Measurements from ENCODE around the gene CCSER2. TPM values are rescaled to one million over a fixed set of nuclear protein-coding genes. Genes with fewer than 3 reads are reported as not detected.
A peak's percentile ranks its signal among the peaks of the same experiment; 100 is the strongest.
"Not testable (repeated sequence)": the region's sequence is repeated elsewhere in the genome, so short reads cannot be mapped to it uniquely, and the experiment has no call there.

The CCSER2 gene
- total RNA-seq, 5 donors from 2014 or later (not counting 1 experiment from before 2014, with no cell fraction given): 109 to 137 (median 115) TPM

DNA sequence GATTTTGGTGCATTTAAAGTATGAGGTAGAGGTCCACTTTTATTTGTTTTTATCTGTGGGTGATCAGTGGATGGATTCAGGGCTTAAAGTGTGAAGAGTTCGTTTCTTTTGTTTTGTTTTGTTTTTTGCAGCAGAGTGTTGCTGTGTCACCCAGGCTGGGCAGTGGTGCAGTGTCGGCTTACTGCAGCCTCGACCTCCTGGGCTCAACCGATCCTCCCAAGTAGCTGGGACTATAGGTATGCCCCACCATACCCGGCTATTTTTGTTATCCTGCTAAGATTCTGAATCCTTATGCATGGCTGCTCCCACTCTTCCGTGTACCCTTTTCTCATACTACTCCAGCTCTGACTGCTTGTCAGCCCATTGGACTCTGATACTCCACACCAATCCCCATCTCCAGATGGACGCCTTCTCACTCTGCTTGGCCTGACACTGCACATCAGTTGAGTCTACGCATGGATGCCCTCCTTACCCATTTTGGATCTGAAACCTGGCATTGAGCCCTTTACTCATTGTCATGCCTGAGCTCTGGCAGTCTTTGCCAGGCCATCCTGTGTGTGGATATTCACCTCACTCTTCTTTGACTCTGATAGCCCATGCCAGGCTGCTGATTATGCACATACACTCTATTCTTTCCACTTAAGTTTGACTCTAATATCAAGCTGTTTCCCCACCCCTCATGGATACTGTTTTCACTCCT is 119.5 kb downstream of the CCSER2 start:
- H3K4me1 Mint-ChIP-seq: peaks cover 0 to 25% (median 12%) of the 10 kb centered on the region in 3 donors
- 95% methylated on average over 7 of the region's 8 CpGs for WGBS (ENCODE audit: insufficient coverage)
- ChIA-PET POLR2A (no interaction called here), CTCF (no interaction called here)
- no peaks in the 10 kb centered on the region for H3K27me3 Mint-ChIP-seq
- H3K9me3 Mint-ChIP-seq: no peaks in the 10 kb centered on the region
- Histone ChIP-seq H3K4me3 (ENCODE audit: control insufficient read depth in 1 of 2, extremely low read depth in 1 of 2, low read length in 1 of 2) (no peak overlapping the region), H3K27me3 (replicated peaks in 1 of 2; ENCODE audit: control insufficient read depth in 2 of 2, extremely low read depth in 1 of 2, insufficient read depth in 2 of 2, low read length in 1 of 2) (no peaks in the 10 kb centered on the region), H3K36me3 (ENCODE audit: control insufficient read depth in 2 of 2, extremely low read depth in 1 of 2, insufficient read depth in 1 of 2, low read length in 1 of 2) (no peaks in the 10 kb centered on the region), H3K9me3 (no peaks in the 10 kb centered on the region), H3K4me1 (ENCODE audit: control insufficient read depth in 1 of 2, extremely low read depth in 1 of 2, insufficient read depth in 2 of 2, low read length in 2 of 2) (no peaks in the 10 kb centered on the region), H3K27ac (ENCODE audit: low read length) (no peak overlapping the region)
- DNase-seq (no peak), ATAC-seq (replicated peaks in 1 of 4) (no peak)
- peaks cover 41% of the 10 kb centered on the region for H3K36me3 Mint-ChIP-seq
- peak overlapping the region in 1 of 2 donors; percentile 22 for H3K27ac Mint-ChIP-seq
- no peak overlapping the region for H3K4me3 Mint-ChIP-seq

DNA sequence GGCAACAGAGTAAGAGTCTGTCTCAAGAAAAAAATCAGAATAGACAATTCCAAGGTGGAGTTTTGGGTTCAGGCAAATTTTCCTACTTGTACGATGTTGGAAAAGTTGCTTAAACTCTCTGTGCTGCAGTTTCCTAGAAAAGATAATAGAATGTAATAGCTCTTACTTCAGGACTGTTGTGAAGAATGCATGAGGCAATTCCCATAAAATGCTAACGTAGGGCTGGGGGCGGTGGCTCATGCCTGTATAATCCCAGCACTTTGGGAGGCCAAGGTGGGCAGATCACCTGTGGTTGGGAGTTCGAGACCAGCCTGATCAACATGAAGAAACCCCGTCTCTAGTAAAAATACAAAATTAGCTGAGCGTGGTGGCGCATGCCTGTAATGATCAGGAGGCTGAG is 121.0 kb downstream of the CCSER2 start:
- H3K4me1 ChIP-seq (ENCODE audit: control insufficient read depth in 1 of 2, extremely low read depth in 1 of 2, insufficient read depth in 2 of 2, low read length in 2 of 2); H3K9me3 Mint-ChIP-seq; H3K27me3 ChIP-seq (replicated peaks in 1 of 2; ENCODE audit: control insufficient read depth in 2 of 2, extremely low read depth in 1 of 2, insufficient read depth in 2 of 2, low read length in 1 of 2); CTCF ChIA-PET; H3K9me3 ChIP-seq; H3K36me3 ChIP-seq (ENCODE audit: control insufficient read depth in 2 of 2, extremely low read depth in 1 of 2, insufficient read depth in 1 of 2, low read length in 1 of 2); ATAC-seq (replicated peaks in 1 of 4); H3K4me3 Mint-ChIP-seq; H3K27ac ChIP-seq (ENCODE audit: low read length); POLR2A ChIA-PET; DNase-seq; H3K27ac Mint-ChIP-seq; H3K27me3 Mint-ChIP-seq; H3K4me3 ChIP-seq (ENCODE audit: control insufficient read depth in 1 of 2, extremely low read depth in 1 of 2, low read length in 1 of 2): not testable (repeated sequence)
- Mint-ChIP-seq H3K36me3 (peaks cover 43% of the 10 kb centered on the region), H3K4me1 (peaks cover 0 to 18% (median 12%) of the 10 kb centered on the region in 3 donors)
- WGBS (ENCODE audit: insufficient coverage): 100% methylated on average over 5 of the region's 7 CpGs

DNA sequence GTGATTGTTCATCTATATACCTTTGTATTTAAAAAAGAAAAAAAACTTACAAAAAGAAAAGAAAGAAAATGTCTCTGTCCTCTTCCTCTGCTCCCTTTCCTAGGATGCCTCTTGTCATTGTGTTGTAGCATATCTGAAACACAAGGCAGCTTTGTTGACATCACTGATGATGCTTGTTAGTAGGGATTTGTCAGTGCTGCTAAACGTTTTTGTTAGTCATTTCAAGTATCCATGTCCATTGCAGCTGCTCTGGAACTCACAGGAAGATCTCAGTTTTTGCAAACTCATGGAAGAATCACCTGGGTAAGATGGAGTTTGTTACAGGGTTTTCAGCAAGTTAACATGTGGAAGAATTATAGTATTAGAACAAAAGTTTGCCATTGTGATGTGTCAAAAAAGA is 123.6 kb downstream of the CCSER2 start:
- peaks cover 49% of the 10 kb centered on the region for H3K36me3 Mint-ChIP-seq
- 60% methylated on average over 1 of the region's 1 CpG for WGBS (ENCODE audit: insufficient coverage)
- no peaks in the 10 kb centered on the region for H3K9me3 ChIP-seq
- H3K27me3 Mint-ChIP-seq: no peaks in the 10 kb centered on the region
- H3K4me1 ChIP-seq (ENCODE audit: control insufficient read depth in 1 of 2, extremely low read depth in 1 of 2, insufficient read depth in 2 of 2, low read length in 2 of 2): no peaks in the 10 kb centered on the region
- ChIA-PET POLR2A (no interaction called here), CTCF (no interaction called here)
- peaks cover 0 to 8% (median 0%) of the 10 kb centered on the region in 3 donors for H3K9me3 Mint-ChIP-seq
- no peak overlapping the region for H3K4me3 ChIP-seq (ENCODE audit: control insufficient read depth in 1 of 2, extremely low read depth in 1 of 2, low read length in 1 of 2)
- H3K27ac ChIP-seq (ENCODE audit: low read length): no peak overlapping the region
- peaks cover 8 to 10% of the 10 kb centered on the region in 2 donors for H3K36me3 ChIP-seq (ENCODE audit: control insufficient read depth in 2 of 2, extremely low read depth in 1 of 2, insufficient read depth in 1 of 2, low read length in 1 of 2)
- H3K27me3 ChIP-seq (replicated peaks in 1 of 2; ENCODE audit: control insufficient read depth in 2 of 2, extremely low read depth in 1 of 2, insufficient read depth in 2 of 2, low read length in 1 of 2): no peaks in the 10 kb centered on the region
- DNase-seq (no peak), ATAC-seq (replicated peaks in 1 of 4) (no peak)
- no peak overlapping the region for H3K27ac Mint-ChIP-seq
- peaks cover 17 to 29% (median 18%) of the 10 kb centered on the region in 3 donors for H3K4me1 Mint-ChIP-seq
- no peak overlapping the region for H3K4me3 Mint-ChIP-seq

DNA sequence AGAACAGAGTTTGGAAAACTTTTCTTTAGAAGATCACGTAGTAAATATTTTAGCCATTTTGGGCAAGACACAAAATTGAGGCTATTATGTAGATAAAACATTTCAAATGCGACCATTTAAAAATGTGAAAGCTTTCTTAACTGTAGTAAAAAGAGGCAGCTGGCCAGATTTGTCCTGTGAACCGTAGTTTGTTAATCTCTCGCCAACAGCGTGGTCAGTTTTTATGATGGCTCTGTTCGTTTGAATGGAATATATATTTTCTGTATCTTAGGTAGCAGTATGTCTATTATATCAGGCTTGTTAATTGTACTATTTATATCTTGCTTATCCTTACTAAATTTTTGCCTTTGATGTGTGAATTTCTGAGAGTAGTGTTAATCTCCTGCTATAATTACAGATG is 124.9 kb downstream of the CCSER2 start:
- peak overlapping the region in 1 of 2 donors; percentile 2 for H3K27ac Mint-ChIP-seq
- no peak for ATAC-seq (replicated peaks in 1 of 4)
- no peaks in the 10 kb centered on the region for H3K27me3 Mint-ChIP-seq
- H3K4me3 Mint-ChIP-seq: no peak overlapping the region
- peaks cover 8 to 10% of the 10 kb centered on the region in 2 donors for H3K36me3 ChIP-seq (ENCODE audit: control insufficient read depth in 2 of 2, extremely low read depth in 1 of 2, insufficient read depth in 1 of 2, low read length in 1 of 2)
- WGBS (ENCODE audit: insufficient coverage): 100% methylated on average over 1 of the region's 6 CpGs
- no peaks in the 10 kb centered on the region for H3K27me3 ChIP-seq (replicated peaks in 1 of 2; ENCODE audit: control insufficient read depth in 2 of 2, extremely low read depth in 1 of 2, insufficient read depth in 2 of 2, low read length in 1 of 2)
- H3K4me1 Mint-ChIP-seq: peaks cover 11 to 25% (median 17%) of the 10 kb centered on the region in 3 donors
- CTCF ChIA-PET: no interaction called here
- no peak overlapping the region for H3K4me3 ChIP-seq (ENCODE audit: control insufficient read depth in 1 of 2, extremely low read depth in 1 of 2, low read length in 1 of 2)
- H3K9me3 ChIP-seq: no peaks in the 10 kb centered on the region
- peaks cover 43% of the 10 kb centered on the region for H3K36me3 Mint-ChIP-seq
- H3K4me1 ChIP-seq (ENCODE audit: control insufficient read depth in 1 of 2, extremely low read depth in 1 of 2, insufficient read depth in 2 of 2, low read length in 2 of 2): no peaks in the 10 kb centered on the region
- POLR2A ChIA-PET: no interaction called here
- peaks cover 0 to 12% (median 0%) of the 10 kb centered on the region in 3 donors for H3K9me3 Mint-ChIP-seq
- H3K27ac ChIP-seq (ENCODE audit: low read length): no peak overlapping the region
- DNase-seq: no peak

DNA sequence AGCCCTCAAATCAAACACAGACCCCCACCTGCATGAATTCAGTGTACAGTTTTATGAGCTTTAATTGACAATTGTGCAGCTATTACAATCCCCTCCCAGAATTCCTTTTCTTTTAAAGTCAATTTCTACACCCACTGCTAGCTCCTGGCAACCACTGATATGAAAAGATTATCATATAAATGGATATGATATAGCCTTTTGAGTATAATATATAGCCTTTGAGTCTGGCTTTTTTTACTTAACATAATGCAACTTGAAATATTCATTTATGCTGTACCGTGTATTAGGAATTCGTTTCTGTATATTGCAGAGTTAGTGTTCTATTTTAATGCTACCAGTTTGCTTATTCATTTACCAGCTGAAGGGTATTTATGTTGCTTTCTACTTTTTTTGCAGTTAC is 127.7 kb downstream of the CCSER2 start:
- H3K27me3 ChIP-seq (replicated peaks in 1 of 2; ENCODE audit: control insufficient read depth in 2 of 2, extremely low read depth in 1 of 2, insufficient read depth in 2 of 2, low read length in 1 of 2): no peaks in the 10 kb centered on the region
- H3K4me1 Mint-ChIP-seq: peaks cover 17 to 31% (median 18%) of the 10 kb centered on the region in 3 donors
- peaks cover 10 to 18% of the 10 kb centered on the region in 2 donors for H3K36me3 ChIP-seq (ENCODE audit: control insufficient read depth in 2 of 2, extremely low read depth in 1 of 2, insufficient read depth in 1 of 2, low read length in 1 of 2)
- ChIA-PET POLR2A (interaction anchor here in 1 of 2 donors (0.7 to 1.1 kb wide), 2 partner anchors 122 to 332 kb away, joined by 3 read pairs; no protein-coding TSS in a partner anchor), CTCF (interaction anchor here in 1 of 2 donors (0.9 to 1.3 kb wide), 2 partner anchors 25 to 26 kb away, joined by 3 to 5 read pairs; no protein-coding TSS in a partner anchor)
- no peak overlapping the region for H3K27ac ChIP-seq (ENCODE audit: low read length)
- no peak for ATAC-seq (replicated peaks in 1 of 4)
- H3K27ac Mint-ChIP-seq: no peak overlapping the region
- H3K9me3 Mint-ChIP-seq: peaks cover 0 to 23% (median 0%) of the 10 kb centered on the region in 3 donors
- DNase-seq: no peak
- peaks cover 57% of the 10 kb centered on the region for H3K36me3 Mint-ChIP-seq
- no peaks in the 10 kb centered on the region for H3K27me3 Mint-ChIP-seq
- H3K4me3 Mint-ChIP-seq: no peak overlapping the region
- H3K4me3 ChIP-seq (ENCODE audit: control insufficient read depth in 1 of 2, extremely low read depth in 1 of 2, low read length in 1 of 2): no peak overlapping the region
- H3K4me1 ChIP-seq (ENCODE audit: control insufficient read depth in 1 of 2, extremely low read depth in 1 of 2, insufficient read depth in 2 of 2, low read length in 2 of 2): no peaks in the 10 kb centered on the region
- no CpG with 5 or more reads among the region's 2 CpGs for WGBS (ENCODE audit: insufficient coverage)
- no peaks in the 10 kb centered on the region for H3K9me3 ChIP-seq

DNA sequence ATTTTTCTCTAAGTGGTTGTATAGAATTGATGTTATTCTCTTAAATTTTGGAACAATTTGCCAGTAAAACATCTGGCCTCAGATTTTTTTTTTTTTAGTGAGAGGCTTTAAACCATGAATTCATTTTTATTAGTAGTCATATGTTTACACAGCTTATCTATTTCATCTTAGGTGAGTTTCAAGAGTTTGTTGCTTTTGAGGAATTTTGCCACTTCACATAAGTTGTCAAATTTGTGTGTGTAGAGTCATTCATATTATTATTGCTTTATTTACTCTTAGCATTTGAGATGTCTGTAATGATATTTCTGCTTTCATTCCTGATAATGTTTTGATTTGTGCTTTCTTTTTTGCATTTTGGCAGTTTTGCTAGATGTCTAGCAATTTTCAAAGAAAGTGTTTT is 132.1 kb downstream of the CCSER2 start:
- ATAC-seq (replicated peaks in 1 of 4) (no peak), DNase-seq (no peak)
- Mint-ChIP-seq H3K4me3 (no peak overlapping the region), H3K9me3 (peaks cover 0 to 16% (median 0%) of the 10 kb centered on the region in 3 donors), H3K27me3 (no peaks in the 10 kb centered on the region), H3K27ac (no peak overlapping the region), H3K4me1 (peaks cover 20 to 33% (median 21%) of the 10 kb centered on the region in 3 donors), H3K36me3 (peaks cover 60% of the 10 kb centered on the region)
- Histone ChIP-seq H3K27me3 (replicated peaks in 1 of 2; ENCODE audit: control insufficient read depth in 2 of 2, extremely low read depth in 1 of 2, insufficient read depth in 2 of 2, low read length in 1 of 2) (no peaks in the 10 kb centered on the region), H3K36me3 (ENCODE audit: control insufficient read depth in 2 of 2, extremely low read depth in 1 of 2, insufficient read depth in 1 of 2, low read length in 1 of 2) (peaks cover 4 to 31% of the 10 kb centered on the region in 2 donors), H3K9me3 (no peaks in the 10 kb centered on the region), H3K4me1 (ENCODE audit: control insufficient read depth in 1 of 2, extremely low read depth in 1 of 2, insufficient read depth in 2 of 2, low read length in 2 of 2) (no peaks in the 10 kb centered on the region), H3K27ac (ENCODE audit: low read length) (no peak overlapping the region), H3K4me3 (ENCODE audit: control insufficient read depth in 1 of 2, extremely low read depth in 1 of 2, low read length in 1 of 2) (no peak overlapping the region)
- POLR2A ChIA-PET: no interaction called here
- CTCF ChIA-PET: no interaction called here

All from T-cell (primary cell).